GM12892 (cell line): Measurements from ENCODE around the gene PPFIA1.

Experiments
- POLR2A ChIP-seq: IDR thresholded peaks from 2 replicates; pipeline ENCODE4 v1.6.1; 2011; ENCODE audit warnings: low read depth, low read length, control low read depth
- TAF1 ChIP-seq: IDR thresholded peaks from 2 replicates; pipeline ENCODE4 v1.6.1; 2011; ENCODE audit warnings: low read depth, mild to moderate bottlenecking, control low read depth, low read length, borderline replicate concordance

DNA sequence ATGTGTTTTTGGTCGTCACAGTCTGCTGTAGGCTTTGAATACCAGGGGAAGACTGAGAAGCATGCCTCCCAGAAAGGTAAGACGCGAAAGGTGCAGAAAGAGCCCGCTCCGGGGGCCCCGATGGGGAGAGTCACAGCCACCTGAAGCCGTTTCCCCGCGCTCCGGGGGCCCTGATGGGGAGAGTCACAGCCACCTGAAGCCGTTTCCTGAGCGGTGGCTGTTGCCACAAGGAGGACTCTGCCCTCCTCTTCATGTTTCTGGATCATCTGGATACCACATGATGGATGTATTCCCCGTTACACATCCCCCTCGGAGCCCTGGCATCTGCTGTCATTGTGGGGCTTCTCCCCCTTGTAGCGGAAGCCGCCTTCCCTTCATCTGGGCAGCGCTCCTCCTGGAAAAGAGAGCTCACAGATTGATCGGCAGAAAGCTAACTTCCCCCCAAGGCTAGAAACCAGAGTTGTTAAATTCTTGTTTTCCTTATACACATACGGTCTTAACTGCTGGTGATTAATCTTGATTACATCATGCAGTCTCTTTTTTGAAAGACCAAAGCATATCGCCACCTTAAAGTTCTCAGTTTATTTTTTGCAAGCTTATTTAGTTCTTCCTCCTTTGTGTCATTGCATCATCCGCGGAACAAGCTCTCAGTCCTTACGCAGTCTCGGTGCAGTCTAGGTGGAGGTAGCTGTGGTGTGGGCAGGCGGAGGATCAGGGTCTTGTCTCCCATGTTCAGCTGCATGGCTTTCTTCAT is 145.3 kb downstream of the PPFIA1 start:
- TF ChIP-seq POLR2A (no peak), TAF1 (no peak)
